MV-4-11 (cell line): ENCODE results near the gene PCGF5.
"Not testable (repeated sequence)": the region's sequence is repeated elsewhere in the genome, so short reads cannot be mapped to it uniquely, and the experiment has no call there.

ENCODE experiments used
- DNase-seq: peaks from one replicate; lab custom pipeline; 2025; lab: John Stamatoyannopoulos, UW

Gene PCGF5

DNA sequence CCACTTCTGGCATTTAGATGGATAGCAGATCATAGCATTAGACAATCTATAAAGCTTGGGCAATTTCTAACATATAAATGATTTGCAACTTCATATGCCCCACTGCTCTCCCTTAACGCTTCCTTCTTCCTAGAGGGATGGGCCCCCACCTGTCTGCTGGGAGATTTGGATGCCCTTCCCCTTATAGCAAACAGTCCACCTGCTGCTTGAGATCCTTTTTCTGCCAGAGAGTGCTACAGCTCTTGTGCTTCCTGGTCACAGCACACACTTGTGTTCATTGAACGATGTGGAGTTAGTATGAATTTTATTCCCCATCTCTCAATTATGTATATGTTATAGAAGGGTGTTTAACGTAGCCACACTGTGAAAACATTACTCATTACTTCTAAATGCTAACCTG, 10.4 kb upstream of the PCGF5 start:
- no peak for DNase-seq

DNA sequence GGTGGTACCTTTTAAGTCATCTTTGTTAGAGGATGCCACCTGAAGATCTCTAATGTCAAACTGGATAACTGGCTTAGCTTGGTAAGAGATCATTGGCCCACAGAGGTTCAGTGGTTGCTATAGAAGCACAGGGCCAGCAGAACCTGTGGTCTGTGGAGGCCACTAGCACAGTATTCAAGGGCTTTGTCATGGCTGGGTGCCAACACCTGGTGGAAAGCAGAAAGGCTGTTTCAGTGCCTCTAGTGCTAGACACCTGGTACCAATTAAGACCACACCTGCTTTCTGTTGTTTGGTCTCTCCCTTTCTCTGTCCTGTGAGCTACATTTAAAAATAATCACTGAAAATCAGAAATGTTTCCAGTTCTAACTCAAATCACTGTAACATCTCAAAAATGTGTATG, 10.0 kb upstream of the PCGF5 start:
- DNase-seq = no peak

GRCh38 chr10:91211675-91212074, 8.8 kb upstream of the PCGF5 start:
- no peak for DNase-seq

- DNase-seq = peak; percentile 51
Measured at GRCh38 chr10:91214911-91215310, 5.6 kb upstream of the PCGF5 start.

DNA sequence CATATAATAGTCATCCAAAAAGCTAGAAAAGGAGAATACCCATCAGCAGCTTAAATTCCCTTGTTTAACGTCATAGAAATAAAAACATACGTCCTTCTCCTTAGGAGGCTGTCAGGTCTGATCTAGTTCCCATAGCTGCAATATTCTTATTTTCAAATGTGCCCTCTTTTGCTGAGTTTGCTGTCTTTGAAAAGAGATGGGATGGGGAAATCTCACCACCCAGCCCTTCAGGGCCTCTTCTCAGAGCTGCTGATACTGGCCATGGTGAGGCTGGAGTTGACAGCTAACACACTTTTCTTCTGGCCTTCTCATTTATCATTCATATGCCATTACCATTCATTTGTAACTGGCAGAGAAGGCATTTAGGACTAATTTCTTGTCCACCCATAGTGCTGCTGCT, 5.1 kb upstream of the PCGF5 start:
- no peak for DNase-seq

GRCh38 chr10:91219371-91220193, 881 bp upstream of the PCGF5 start:
- no peak for DNase-seq

GRCh38 chr10:91220954-91221675, 652 bp downstream of the PCGF5 start:
- peak; percentile 29 for DNase-seq

DNA sequence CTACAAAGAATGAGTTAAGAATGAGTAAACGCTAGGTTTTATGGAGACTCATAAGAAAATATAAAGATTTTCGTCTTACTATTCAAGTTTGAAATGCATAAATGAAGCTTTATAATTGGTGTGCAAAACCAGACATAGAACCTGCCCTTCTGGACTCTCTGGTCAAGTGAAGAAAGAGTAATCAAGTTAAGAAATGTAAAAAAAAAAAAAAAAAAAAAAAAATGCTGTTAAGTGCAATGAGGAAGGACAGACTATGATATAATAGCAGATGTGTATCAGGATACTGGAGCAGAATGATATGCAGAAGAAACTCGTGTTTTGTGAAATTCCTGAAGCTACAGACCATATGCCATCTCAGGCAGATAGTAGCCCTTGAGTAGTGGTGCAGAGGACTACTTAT, 5.6 kb downstream of the PCGF5 start:
- no peak for DNase-seq

GRCh38 chr10:91227576-91227975, 7.1 kb downstream of the PCGF5 start:
- no peak for DNase-seq

GRCh38 chr10:91229683-91230082, 9.2 kb downstream of the PCGF5 start:
- DNase-seq = no peak

DNA sequence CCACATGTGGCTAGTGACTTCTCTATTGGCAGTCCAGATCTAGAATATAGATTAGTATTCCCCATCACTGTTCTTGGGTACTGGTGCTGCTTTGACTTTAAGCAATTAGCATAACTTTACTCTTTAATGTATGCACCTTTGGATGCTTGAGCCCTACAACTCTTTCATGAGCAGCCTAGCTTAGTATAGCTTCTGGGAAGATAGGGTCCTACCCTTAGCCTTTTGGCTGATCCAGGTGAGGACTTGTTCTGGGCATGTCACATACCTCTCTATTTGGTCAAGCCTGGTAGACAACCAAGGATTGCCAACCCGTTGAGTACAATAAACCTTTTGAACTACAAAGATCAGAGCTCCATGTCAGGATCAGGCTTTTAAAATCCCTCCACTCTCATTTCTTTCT, 17.7 kb downstream of the PCGF5 start:
- DNase-seq = no peak

DNA sequence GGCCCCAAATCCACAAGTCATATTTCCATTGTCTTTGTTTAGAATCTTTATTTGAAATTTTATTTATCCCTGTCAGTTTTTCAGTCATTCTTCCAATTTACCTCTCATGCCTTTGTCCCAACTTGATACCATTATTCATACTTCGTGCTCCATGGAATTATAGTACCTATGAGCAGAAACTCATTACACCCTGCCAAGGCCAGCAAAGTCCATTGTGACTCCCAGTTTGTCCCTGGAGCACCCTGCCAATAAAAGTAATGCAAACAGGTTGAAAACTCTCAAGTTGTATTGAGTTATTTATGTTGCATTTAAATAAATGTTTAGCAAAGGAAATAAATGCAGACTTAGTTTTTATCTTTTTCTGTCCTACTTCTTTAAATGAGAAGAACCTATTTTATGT, 19.3 kb downstream of the PCGF5 start:
- DNase-seq = no peak

DNA sequence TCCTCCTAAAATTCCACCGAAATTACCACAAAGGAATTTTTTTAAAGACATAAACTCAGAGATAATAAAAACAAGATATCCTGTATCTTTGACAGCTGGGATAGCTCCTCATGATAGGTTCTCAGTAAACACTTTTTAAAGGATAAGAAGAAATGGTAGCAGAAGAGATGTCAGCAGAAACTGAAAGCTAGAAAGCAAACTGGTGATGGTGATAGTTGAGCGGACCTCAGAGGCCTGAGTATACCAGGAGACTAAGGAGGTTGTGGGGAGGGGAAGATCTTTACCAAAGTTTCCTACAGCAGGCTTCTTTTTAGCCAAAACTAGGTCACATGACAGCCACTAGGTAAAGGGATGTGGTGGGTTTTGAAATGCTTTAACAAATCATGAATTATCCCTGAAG, 22.5 kb downstream of the PCGF5 start:
- no peak for DNase-seq

DNA sequence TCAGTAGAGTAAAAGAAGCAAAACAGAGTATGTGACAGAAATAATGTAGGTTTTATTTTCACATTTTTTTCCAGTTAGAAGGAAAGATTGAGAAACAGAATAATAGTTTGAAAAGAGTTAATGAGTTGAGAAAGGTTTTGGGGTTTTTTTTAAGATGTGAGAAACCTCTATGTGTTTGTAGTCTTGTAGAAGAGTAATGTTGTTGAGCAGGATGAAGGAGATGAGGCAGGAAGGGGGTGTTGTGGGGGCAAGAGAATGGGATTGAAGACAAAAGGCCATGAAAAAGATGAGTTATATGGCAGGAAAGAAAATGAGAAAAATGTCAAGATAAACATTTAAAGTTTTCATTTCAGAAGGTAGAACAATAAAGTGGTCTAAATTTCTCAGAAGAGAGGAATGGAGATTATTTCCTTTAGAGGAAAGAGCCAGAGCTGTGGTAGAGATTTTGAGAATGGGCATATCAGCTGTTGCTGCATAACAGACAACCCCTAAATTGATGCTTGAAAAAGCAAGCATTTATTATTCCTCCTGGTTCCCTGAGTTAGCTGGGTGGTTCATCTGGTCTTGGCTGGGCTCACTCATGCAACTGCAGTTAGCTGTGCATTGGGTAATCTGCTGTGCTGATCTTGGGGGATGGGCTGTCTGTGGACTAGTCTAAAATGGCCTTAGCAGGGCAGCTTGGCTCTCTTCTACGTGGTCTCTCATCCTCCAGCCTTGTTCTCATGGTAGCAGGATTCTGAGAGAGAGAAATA, 27.1 kb downstream of the PCGF5 start:
- no peak for DNase-seq

- no peak for DNase-seq
Measured at GRCh38 chr10:91249700-91250099, 29.2 kb downstream of the PCGF5 start.

- DNase-seq = no peak
Measured at GRCh38 chr10:91250341-91250740, 29.9 kb downstream of the PCGF5 start.

DNA sequence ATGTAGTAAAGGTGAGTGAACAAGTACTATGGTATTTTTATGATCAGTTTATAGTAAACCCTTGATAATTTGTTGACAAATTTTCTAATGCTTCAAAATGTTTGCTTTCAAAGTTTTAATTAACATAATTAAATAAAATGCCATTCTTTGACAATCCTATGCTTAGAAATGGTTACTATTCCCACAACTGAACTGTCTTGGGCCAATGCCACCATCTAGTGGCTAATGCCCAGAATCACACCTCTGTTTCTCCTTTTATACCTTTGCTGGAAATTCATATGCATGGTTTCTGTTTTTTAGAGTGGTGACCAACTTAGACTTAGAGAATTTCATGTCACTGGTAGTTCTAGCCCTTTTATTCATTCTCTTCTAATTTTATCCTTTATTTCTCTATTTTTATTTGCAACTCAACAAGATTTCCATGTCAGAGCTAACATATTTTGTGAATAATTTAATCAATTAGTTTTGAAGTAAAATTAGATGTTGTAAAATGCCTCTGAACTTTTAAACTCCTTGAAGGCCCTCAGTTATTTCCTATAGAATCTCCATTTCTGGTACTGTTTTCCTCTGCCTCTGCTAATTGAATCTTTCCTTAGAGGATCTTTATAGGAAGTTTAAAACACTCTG, 31.1 kb downstream of the PCGF5 start:
- peak; percentile 24 for DNase-seq

GRCh38 chr10:91253300-91253699, 32.8 kb downstream of the PCGF5 start:
- DNase-seq = no peak

DNA sequence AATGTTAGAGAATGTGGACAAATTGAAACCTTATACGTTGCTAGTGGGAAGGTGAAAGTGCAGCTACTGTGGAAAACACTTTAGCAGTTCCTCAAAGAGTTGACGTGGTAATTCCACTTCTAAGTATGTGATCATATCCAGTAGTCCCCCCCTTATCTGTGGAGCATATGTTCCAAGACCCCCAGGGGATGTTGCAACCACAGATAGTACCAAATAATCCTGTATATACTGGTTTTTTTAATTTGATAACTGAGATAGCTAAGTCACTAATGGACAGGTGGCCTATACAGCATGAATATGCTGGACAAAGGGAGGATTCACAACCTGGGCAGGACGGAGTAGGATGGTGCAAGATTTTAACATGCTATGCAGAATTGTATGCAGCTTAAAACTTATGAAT, 36.8 kb downstream of the PCGF5 start:
- no peak for DNase-seq

GRCh38 chr10:91260417-91260816, 40.0 kb downstream of the PCGF5 start:
- not testable (repeated sequence) for DNase-seq

GRCh38 chr10:91271886-91272285, 51.4 kb downstream of the PCGF5 start:
- DNase-seq = no peak

DNA sequence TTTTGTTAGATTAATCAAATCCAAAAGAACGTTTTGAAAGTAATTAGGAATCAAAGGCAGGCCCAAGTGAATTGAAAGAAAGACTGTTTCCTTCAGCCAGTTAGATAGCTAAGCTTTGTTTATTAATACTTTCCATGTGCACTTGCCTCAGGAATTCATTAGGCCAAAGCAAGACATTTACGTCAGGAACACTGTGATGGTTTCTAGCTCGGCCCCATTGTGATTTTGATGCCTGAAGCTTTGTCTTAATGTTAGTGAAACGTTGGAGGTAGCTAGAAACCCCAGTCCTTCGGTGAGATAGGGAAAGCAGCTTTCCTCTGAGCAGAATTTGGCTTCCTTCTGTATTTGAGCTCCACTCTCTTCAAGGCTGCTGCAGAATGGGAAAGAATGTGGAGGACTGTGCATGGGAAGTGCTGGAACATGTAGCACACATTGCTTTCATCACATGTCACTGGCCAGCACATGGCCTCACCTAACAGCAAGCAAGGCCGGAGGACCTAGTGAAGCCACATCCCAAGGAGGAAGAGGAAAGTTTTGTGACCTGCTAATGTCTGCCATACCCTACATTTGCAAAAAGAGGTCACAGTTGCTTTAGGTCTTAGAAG, 64.1 kb downstream of the PCGF5 start:
- DNase-seq = no peak
